Naive thymus-derived CD4-positive, alpha-beta T cell (primary cell): ENCODE results near the gene ANKRD44. TPM values are rescaled to one million over a fixed set of nuclear protein-coding genes. Genes with fewer than 3 reads are reported as not detected.

Source experiments
- ATAC-seq: fragments of 150-1000 bp; cut with Tn5 transposase; 2 replicates; pipeline ENCODE4 v1.10.0; 2021; ENCODE audit warnings: mild to moderate bottlenecking, moderate library complexity
- CTCF ChIA-PET: fragments of 350-600 bp; sonication (Branson Sonifier 250); formaldehyde crosslinking; loops from one replicate; lab custom pipeline; 2021; ENCODE audit warnings: antibody characterized with exemption; lab: Charles Lee
- POLR2A ChIA-PET: fragments of 350-600 bp; sonication (Branson Sonifier 250); formaldehyde crosslinking; loops from one replicate; lab custom pipeline; 2021; ENCODE audit warnings: antibody characterized with exemption, inconsistent platforms; lab: Charles Lee
- DNase-seq, 9 donors: peaks; one replicate each; pipeline versions ENCODE4 v3.0.0 to v3.0.0-alpha.2; 2020 to 2022; ENCODE audit warnings: mixed read lengths in 1 of 9
- H3K27ac ChIP-seq: one replicate; pipeline ENCODE4 v1.7.0; 2013; ENCODE audit warnings: mild to moderate bottlenecking, low read depth, low read length, moderate library complexity
- H3K27me3 ChIP-seq, 2 donors: one replicate each; pipeline ENCODE4 v1.7.0; 2013; ENCODE audit warnings: low read length in 2 of 2, mild to moderate bottlenecking in 2 of 2, moderate library complexity in 2 of 2; ENCODE audit not compliant: control insufficient read depth in 2 of 2, insufficient read depth in 2 of 2
- H3K36me3 ChIP-seq, 3 experiments: 1 replicate in 2 of 3; 2 replicates in 1 of 3; pipeline ENCODE4 v1.7.0; 2013; ENCODE audit warnings: low read length in 3 of 3, mild to moderate bottlenecking in 3 of 3, moderate library complexity in 1 of 3; ENCODE audit not compliant: insufficient read depth in 3 of 3, control insufficient read depth in 2 of 3
- H3K4me1 ChIP-seq, 2 donors: one replicate each; pipeline ENCODE4 v1.7.0; 2013; ENCODE audit warnings: low read length in 2 of 2, mild to moderate bottlenecking in 2 of 2, moderate library complexity in 1 of 2; ENCODE audit not compliant: control insufficient read depth in 2 of 2, insufficient read depth in 2 of 2
- H3K4me3 ChIP-seq: 2 replicates; pipeline ENCODE4 v1.7.0; 2013; ENCODE audit warnings: mild to moderate bottlenecking, low read length
- H3K9me3 ChIP-seq, 3 experiments: 1 replicate in 2 of 3; 2 replicates in 1 of 3; pipeline ENCODE4 v1.7.0; 2013; ENCODE audit warnings: low read length in 3 of 3; ENCODE audit not compliant: control insufficient read depth in 2 of 3
- H3K27ac Mint-ChIP-seq, 9 donors: one replicate each; pipeline ENCODE4 v1.8.0; 2020 to 2022; ENCODE audit warnings: mixed read lengths in 9 of 9, mild to moderate bottlenecking in 8 of 9, moderate library complexity in 5 of 9, inconsistent platforms in 2 of 9
- H3K27me3 Mint-ChIP-seq, 5 donors: one replicate each; pipeline ENCODE4 v1.8.0; 2021 to 2022; ENCODE audit warnings: mixed read lengths in 5 of 5, mild to moderate bottlenecking in 1 of 5
- H3K36me3 Mint-ChIP-seq, 5 donors: one replicate each; pipeline ENCODE4 v1.8.0; 2020 to 2022; ENCODE audit warnings: mixed read lengths in 5 of 5, mild to moderate bottlenecking in 3 of 5, inconsistent platforms in 1 of 5
- H3K4me1 Mint-ChIP-seq, 7 donors: one replicate each; pipeline ENCODE4 v1.8.0; 2020 to 2022; ENCODE audit warnings: mixed read lengths in 7 of 7, mild to moderate bottlenecking in 3 of 7, inconsistent platforms in 1 of 7
- H3K4me3 Mint-ChIP-seq, 10 donors: one replicate each; pipeline ENCODE4 v1.8.0; 2020 to 2022; ENCODE audit warnings: mild to moderate bottlenecking in 10 of 10, mixed read lengths in 10 of 10, moderate library complexity in 6 of 10, inconsistent platforms in 2 of 10
- H3K9me3 Mint-ChIP-seq, 11 donors: one replicate each; pipeline ENCODE4 v1.8.0; 2020 to 2022; ENCODE audit warnings: mixed read lengths in 11 of 11, mild to moderate bottlenecking in 4 of 11, inconsistent platforms in 1 of 11, moderate library complexity in 1 of 11
- intact Hi-C, 2 donors: fragments of 100-400 bp; cut with micrococcal nuclease; formaldehyde crosslinking; loops; one replicate each; pipeline ENCODE4 v1.15.1; 2023
- polyA plus RNA-seq, 2 donors: library from polyadenylated mRNA; unstranded; fragments of 300-500 nt; fragmentation: Illumina TruSeq; gene quantifications; one replicate each; pipeline ENCODE4 v1.2.3, GENCODE V29; 2021
- total RNA-seq, 6 experiments: library from RNA in 5 of 6; stranded (reverse) in 5 of 6; gene quantifications; 1 replicate in 5 of 6; 2 replicates in 1 of 6; pipeline ENCODE4 v1.2.3 and lab custom pipeline; 2021 to 2026

ANKRD44 gene
- total and polyA plus RNA-seq, 7 experiments from 2014 or later = 88.6 to 296 (median 235) TPM

DNA sequence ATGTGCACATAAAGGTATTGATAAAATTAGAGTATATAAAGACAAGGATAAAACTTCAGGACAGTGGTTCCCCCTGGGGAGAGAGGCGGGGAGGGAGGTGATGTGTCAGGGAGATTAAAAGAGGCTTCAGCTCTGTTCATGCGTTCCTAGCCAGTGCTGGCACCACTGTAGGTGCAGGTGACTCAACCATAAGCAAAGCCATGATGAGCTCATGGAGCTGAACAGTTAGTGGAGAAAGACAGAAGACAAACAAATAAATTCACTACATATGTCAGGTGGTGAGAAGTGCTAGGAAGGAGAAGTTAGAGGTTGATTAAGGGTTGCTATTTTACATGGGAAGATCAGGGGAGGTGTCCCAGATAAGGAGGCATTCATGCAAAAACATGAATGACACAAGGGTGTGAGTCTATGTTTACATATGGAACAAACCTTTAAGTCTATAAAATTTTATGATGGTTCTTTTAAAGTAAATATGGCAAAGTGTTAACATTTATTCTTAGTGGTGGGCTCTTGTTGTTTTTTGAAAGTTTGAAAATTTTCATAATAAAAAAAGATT, 136.0 kb downstream of the ANKRD44 start:
- no peaks in the 10 kb centered on the region for H3K27me3 Mint-ChIP-seq
- ChIA-PET CTCF (no interaction called here), POLR2A (interaction anchor here (1.1 kb wide), 1 partner anchor 195 kb away, joined by 3 read pairs; no protein-coding TSS in a partner anchor)
- peaks cover 0 to 1% (median 0%) of the 10 kb centered on the region in 11 donors for H3K9me3 Mint-ChIP-seq
- Histone ChIP-seq H3K9me3 (no peaks in the 10 kb centered on the region), H3K4me1 (peaks cover 0 to 32% of the 10 kb centered on the region in 2 donors), H3K4me3 (no peak overlapping the region), H3K27ac (no peak overlapping the region), H3K36me3 (peaks cover 0 to 7% (median 5%) of the 10 kb centered on the region in 3 experiments), H3K27me3 (no peaks in the 10 kb centered on the region)
- no peak for DNase-seq
- H3K36me3 Mint-ChIP-seq = peaks cover 0 to 22% (median 4%) of the 10 kb centered on the region in 5 donors
- peak overlapping the region in 8 of 9 donors; percentile 28 to 89 (median 76) for H3K27ac Mint-ChIP-seq
- intact Hi-C loops = no loop called here
- ATAC-seq = no peak
- peak overlapping the region in 1 of 10 donors; percentile 24 for H3K4me3 Mint-ChIP-seq
- peaks cover 37 to 92% (median 73%) of the 10 kb centered on the region in 7 donors for H3K4me1 Mint-ChIP-seq

DNA sequence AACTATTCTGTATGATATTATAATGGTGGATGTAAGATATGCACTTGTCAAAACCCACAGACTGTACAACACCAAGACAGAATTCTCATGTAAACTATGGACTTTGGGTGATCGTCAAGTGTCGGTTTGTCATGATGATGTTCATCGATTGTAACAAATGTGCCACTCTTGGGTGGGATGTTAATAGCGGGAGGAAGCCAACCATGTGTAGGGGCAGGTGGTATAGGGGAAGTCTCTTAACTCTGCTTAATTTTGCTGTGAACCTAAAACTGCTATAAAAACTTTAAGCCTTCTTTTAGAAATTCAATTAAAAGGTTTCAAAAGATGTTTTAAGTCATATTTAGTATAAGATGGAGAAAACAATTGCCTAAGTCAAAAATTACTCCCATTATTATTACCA, 139.0 kb downstream of the ANKRD44 start:
- H3K27me3 Mint-ChIP-seq = no peaks in the 10 kb centered on the region
- intact Hi-C loops = no loop called here

DNA sequence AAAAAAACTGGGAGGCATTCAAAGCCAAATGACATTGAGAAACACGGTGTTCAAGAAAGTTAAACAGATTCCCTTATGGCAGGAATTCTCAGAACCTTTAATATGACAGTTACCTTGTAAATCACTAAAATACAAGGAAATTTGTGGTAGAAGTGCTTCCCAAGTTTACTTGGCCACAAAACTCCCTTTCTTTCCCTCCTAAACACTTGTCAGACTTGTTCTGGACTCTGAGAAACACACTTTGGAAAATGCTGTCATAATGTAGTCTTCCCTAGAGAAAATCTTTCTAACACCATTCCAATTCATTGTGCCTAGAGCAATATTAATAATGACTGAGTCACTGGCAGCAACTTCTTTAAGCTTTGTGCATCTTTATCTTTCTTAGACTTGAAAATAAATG, 140.4 kb downstream of the ANKRD44 start:
- peaks cover 0 to 3% (median 0%) of the 10 kb centered on the region in 11 donors for H3K9me3 Mint-ChIP-seq
- peaks cover 0 to 11% (median 7%) of the 10 kb centered on the region in 5 donors for H3K36me3 Mint-ChIP-seq
- H3K36me3 ChIP-seq = peaks cover 0 to 2% (median 0%) of the 10 kb centered on the region in 3 experiments
- H3K4me3 Mint-ChIP-seq = peak overlapping the region in 1 of 10 donors; percentile 5
- CTCF ChIA-PET = interaction anchor here (0.7 to 3.4 kb wide), 4 partner anchors 18 to 124 kb away, joined by 4 to 19 read pairs (median 8); no protein-coding TSS in a partner anchor
- intact Hi-C loops = no loop called here
- H3K9me3 ChIP-seq = no peaks in the 10 kb centered on the region
- H3K27ac ChIP-seq = no peak overlapping the region
- H3K4me1 ChIP-seq = peaks cover 0 to 52% of the 10 kb centered on the region in 2 donors
- H3K27me3 Mint-ChIP-seq = no peaks in the 10 kb centered on the region
- no peak for DNase-seq
- H3K27ac Mint-ChIP-seq = peak overlapping the region in 7 of 9 donors; percentile 45 to 89 (median 81)
- H3K4me3 ChIP-seq = no peak overlapping the region
- POLR2A ChIA-PET = interaction anchor here (0.6 to 1.3 kb wide), 3 partner anchors 20 to 352 kb away, joined by 3 read pairs; no protein-coding TSS in a partner anchor
- H3K4me1 Mint-ChIP-seq = peaks cover 49 to 95% (median 88%) of the 10 kb centered on the region in 7 donors
- H3K27me3 ChIP-seq = no peaks in the 10 kb centered on the region
- ATAC-seq = no peak

More for the DNA sequence above, 139.0 kb downstream of the ANKRD44 start:
- Histone ChIP-seq H3K27ac (peak overlapping the region; percentile 11), H3K36me3 (peaks cover 0 to 5% (median 4%) of the 10 kb centered on the region in 3 experiments), H3K27me3 (no peaks in the 10 kb centered on the region), H3K4me1 (peaks cover 0 to 50% of the 10 kb centered on the region in 2 donors), H3K4me3 (no peak overlapping the region), H3K9me3 (no peaks in the 10 kb centered on the region)
- POLR2A ChIA-PET = no interaction called here
- Mint-ChIP-seq H3K4me3 (peak overlapping the region in 1 of 10 donors; percentile 2), H3K27ac (peak overlapping the region in 7 of 9 donors; percentile 3 to 89 (median 83)), H3K36me3 (peaks cover 0 to 12% (median 7%) of the 10 kb centered on the region in 5 donors), H3K4me1 (peaks cover 50 to 95% (median 88%) of the 10 kb centered on the region in 7 donors), H3K9me3 (peaks cover 0 to 3% (median 0%) of the 10 kb centered on the region in 11 donors)
- CTCF ChIA-PET = interaction anchor here (2.8 to 3.4 kb wide), 2 partner anchors 19 to 58 kb away, joined by 11 to 19 read pairs; no protein-coding TSS in a partner anchor
- DNase-seq (no peak), ATAC-seq (no peak)

DNA sequence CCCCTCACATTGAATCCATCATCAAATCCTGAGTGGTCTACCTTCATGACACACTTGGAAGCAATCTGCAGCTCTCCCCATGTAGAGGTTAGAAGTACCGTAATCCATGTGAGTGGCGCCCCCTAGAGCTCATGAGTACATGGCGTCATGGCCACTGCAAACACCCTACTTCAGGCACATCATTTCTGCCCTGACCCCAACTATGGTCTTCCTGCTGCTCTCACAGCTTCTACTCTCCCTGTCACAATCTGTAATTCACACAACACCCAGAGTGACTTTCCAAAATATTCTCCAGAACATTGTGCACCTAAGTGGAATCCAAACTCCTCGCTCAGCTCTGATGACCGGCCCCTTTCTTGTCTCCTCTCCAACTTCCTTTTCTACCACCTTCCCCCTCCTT, 141.9 kb downstream of the ANKRD44 start:
- H3K4me3 Mint-ChIP-seq = peak overlapping the region in 7 of 10 donors; percentile 1 to 59 (median 19)

DNA sequence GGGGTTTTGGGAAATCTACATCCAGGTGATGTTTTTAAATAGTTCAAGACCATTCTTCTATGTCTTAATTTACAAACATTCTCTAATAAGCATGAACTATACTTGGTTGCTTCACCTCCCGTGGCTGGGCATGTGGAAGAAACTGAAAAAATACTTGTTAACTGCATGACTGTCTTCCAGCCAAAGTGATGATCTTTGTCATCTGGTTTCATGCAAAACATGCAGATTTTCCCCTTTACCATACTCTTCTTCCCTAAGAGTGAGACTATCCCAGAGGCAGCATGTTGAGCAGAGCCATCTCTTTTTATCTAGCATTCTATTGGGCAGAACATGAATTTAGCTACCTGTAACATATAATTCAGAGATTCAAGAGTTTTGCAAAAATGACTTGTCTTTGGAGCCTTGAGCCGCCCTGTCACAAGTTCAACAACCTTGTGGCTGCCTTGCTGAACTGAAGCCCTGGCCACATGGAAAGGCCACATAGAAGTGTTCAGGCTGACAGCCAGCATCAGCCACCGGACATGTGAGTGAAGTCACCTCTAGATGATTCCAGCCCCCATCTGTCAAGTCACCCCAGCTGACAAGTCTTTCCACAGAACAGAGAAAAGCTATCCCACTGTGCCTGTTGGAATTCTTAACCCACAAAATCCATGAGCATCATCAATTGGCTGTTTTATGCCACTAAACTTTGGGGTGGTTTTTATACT, 142.8 kb downstream of the ANKRD44 start:
- H3K4me1 ChIP-seq = peaks cover 9 to 68% of the 10 kb centered on the region in 2 donors
- ATAC-seq (no peak), DNase-seq (no peak)
- peaks cover 0 to 12% (median 0%) of the 10 kb centered on the region in 3 experiments for H3K36me3 ChIP-seq
- Mint-ChIP-seq H3K4me1 (peaks cover 47 to 94% (median 84%) of the 10 kb centered on the region in 7 donors), H3K27me3 (no peaks in the 10 kb centered on the region), H3K9me3 (peaks cover 0 to 3% (median 0%) of the 10 kb centered on the region in 11 donors), H3K4me3 (peak overlapping the region in 1 of 10 donors; percentile 26), H3K27ac (peak overlapping the region in 8 of 9 donors; percentile 60 to 91 (median 78)), H3K36me3 (peaks cover 5 to 13% (median 8%) of the 10 kb centered on the region in 5 donors)
- no peak overlapping the region for H3K4me3 ChIP-seq
- ChIA-PET POLR2A (interaction anchor here (0.6 to 1.8 kb wide), 3 partner anchors 9 to 55 kb away, joined by 3 to 9 read pairs (median 3); no protein-coding TSS in a partner anchor), CTCF (interaction anchor here (0.6 to 4.5 kb wide), 15 partner anchors 9 to 289 kb away, joined by 3 to 39 read pairs (median 4); no protein-coding TSS in a partner anchor)
- intact Hi-C loops = loop anchor here (1.0 to 10.0 kb wide), 7 partner anchors 7 to 153 kb away; no protein-coding TSS in a partner anchor
- H3K27me3 ChIP-seq = no peaks in the 10 kb centered on the region
- H3K9me3 ChIP-seq = no peaks in the 10 kb centered on the region
- peak overlapping the region; percentile 18 for H3K27ac ChIP-seq

More for the DNA sequence above, 141.9 kb downstream of the ANKRD44 start:
- H3K4me1 ChIP-seq = peaks cover 3 to 60% of the 10 kb centered on the region in 2 donors
- no peak overlapping the region for H3K27ac ChIP-seq
- Mint-ChIP-seq H3K36me3 (peaks cover 5 to 13% (median 8%) of the 10 kb centered on the region in 5 donors), H3K27me3 (no peaks in the 10 kb centered on the region), H3K9me3 (peaks cover 0 to 3% (median 0%) of the 10 kb centered on the region in 11 donors), H3K27ac (peak overlapping the region; percentile 25 to 93 (median 84)), H3K4me1 (peaks cover 45 to 91% (median 82%) of the 10 kb centered on the region in 7 donors)
- ChIA-PET POLR2A (interaction anchor here (1.0 to 1.2 kb wide), 2 partner anchors 30 to 56 kb away, joined by 3 read pairs; no protein-coding TSS in a partner anchor), CTCF (interaction anchor here (0.7 to 4.5 kb wide), 15 partner anchors 9 to 196 kb away, joined by 3 to 39 read pairs (median 4); no protein-coding TSS in a partner anchor)
- H3K4me3 ChIP-seq = no peak overlapping the region
- intact Hi-C loops = loop anchor here (1.0 to 10.0 kb wide), 7 partner anchors 8 to 154 kb away; no protein-coding TSS in a partner anchor
- H3K9me3 ChIP-seq = no peaks in the 10 kb centered on the region
- no peaks in the 10 kb centered on the region for H3K27me3 ChIP-seq
- peak; percentile 21 to 63 (median 53) for DNase-seq
- peaks cover 0 to 9% (median 0%) of the 10 kb centered on the region in 3 experiments for H3K36me3 ChIP-seq
- peak; percentile 91 for ATAC-seq
